DMS 273 treated with DMSO at 0.1 percent for 48 hours (cell line): Measurements from ENCODE around the gene KLF16.

Experiments used
- DNase-seq: peaks from one replicate; lab custom pipeline; 2025; lab: John Stamatoyannopoulos, UW

KLF16 gene

DNA sequence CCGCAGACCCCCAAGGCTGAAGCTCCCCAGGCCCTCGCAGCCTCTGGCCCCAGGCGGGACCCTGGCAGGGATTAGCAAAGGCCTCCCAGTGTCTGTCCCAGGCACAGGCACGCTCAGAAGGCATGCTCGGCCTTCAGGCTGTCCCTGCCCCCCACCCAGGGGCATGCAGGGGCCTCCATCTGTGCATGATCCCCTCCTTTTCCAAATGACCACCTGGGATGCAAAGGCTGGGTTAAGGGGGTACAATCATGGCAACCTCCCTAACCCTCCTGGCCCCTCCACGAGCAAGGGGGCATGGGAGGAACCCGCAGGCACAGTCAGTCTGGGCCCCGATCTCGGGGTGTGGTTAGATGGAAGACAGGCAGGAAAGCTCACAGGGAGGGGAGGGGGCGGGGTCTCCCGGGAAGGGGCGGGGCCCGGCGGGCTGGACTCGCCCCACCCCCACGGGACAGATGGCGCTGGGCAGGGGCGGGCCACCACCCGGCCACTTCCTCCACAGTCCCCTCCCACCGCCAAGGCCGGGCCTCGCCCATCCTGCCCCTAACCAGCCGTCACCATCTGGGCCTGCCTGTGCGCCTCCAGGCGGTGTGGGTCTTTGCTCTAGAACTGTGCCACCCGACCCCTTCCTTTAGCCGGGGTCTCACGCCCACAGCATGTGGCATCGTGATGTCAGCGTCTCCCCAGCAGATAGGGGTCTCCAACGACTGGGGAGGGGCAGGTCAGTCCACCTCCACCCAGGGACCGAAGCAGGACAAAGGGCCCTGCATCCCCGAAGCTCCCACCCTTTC, 8.1 kb downstream of the KLF16 start:
- peak; percentile 90 for DNase-seq

DNA sequence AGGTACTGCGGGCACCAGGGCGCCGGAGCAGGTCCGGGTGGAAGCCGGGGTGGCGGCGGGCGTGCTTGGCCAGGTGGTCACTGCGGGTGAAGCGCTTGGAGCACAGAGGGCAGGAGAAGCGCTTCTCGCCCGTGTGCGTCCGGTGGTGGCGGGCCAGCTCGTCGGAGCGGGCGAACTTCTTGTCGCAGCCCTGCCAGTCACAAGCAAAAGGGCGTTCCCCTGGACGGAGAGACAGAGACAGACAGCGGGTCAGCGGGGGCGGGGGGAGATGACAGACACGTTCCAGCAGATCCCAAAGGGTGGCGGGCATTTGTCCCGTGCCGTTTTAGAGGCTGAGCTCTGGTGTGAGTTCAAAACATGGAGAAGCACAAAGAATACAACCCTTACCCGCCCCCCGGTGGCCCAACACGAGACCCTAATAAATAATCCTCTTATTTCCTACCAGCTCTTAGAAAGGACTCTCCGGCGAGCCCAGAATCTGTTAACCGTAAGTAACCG, 8.8 kb downstream of the KLF16 start:
- peak; percentile 28 for DNase-seq

GRCh38 chr19:1854039-1854541, 9.3 kb downstream of the KLF16 start:
- no peak for DNase-seq

DNA sequence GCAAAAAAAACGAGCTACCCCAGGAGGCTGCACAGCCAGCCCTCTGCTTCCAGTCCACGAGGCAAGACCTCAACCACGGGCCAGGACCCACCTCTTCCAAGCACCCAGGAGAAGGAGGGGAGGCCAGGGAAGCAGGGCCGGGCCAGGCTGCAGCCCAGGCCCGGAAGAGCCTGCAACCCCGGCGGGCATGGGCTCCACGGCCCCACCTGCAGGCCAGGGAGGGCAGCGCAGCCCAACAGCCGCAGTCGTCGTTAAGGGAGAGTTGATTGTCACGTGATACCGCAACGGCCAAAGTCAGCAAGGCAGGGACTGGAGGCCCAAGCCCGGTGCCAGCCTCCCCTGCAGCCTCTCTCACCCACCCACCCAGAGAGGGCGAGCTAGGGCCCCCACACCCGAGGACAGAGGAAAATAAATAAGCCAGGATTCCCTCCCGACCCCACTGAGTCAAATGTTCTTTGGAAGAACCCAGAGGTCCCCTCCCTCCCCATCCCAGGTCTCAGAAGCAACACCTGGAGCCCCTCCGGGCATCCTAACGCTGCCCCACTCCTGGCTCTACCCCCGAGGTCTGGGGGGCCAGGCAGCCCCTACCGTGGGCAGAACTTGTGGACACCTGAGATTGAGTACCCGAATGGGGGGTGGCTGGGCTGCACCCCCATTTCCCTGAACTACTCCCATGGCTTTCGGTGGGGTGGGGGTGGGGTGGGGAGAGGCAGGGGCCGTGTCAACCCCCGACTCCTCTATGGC, 9.9 kb downstream of the KLF16 start:
- DNase-seq: peak; percentile 32

GRCh38 chr19:1852581-1853128, 10.7 kb downstream of the KLF16 start:
- DNase-seq: no peak

DNA sequence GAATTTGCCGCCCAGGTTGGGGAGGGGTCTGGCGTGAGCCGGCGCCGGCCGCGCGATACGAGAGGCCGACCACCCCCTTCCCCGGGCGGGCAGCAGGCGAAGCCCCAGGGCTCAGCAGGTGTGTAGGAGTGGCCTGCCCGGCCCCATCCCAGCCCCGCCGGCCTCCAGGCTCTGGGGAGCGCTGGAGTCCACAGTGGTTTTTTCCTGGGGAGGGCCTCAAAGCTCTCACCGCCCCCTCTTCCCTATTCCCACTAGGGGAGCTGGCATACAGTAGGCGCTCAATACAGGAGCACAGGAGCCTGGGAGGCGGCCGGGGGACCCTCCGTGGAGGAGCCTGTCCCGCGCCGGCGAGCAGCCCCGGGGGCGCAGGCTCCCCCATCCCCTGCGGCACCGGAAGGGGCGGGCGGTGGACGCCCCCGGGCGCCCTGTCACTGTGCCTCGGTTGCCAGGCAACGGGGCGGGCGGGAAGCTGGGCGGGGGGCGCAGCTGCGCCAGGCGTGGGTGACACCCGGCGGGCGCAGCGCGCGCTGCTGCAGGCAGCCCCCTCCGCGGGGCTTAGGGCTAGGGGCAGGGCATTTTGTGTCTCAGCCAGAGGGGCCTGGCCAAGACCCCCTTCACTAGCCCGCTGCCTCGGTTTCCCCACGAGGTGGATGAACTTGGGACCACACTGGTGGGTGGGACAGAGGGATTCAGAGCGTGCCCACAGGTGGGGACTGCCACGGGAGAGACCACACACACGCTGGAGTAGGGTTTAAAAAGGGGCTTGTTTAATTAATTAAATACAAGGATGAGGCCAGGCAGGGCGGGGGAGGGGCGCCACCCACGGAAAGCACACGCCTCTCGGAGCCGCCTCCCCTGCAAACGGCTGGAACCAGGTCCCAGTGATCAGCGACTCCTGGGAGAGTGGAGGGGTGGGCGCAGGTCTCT, 11.5 kb downstream of the KLF16 start:
- DNase-seq: no peak

- DNase-seq: no peak
These were observed 12.3 kb downstream of the KLF16 start for GRCh38 chr19:1850809-1851653.

GRCh38 chr19:1849886-1850398, 13.4 kb downstream of the KLF16 start:
- no peak for DNase-seq

DNA sequence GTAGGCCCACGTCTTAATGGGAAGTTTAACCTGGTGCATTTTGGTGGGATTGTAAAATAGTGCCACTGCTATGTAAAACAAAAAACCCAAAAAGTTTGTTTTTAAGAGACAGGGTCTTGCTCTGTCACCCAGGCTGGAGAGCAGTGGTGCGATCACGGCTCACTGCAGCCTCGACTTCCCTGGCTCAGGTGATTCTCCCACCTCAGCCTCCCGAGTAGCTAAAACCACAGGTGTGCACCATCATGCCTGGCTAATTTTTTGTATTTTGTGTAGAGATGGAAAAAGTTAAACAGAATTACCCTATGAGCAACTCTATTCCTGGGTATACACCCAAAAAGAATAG, 14.3 kb downstream of the KLF16 start:
- no peak for DNase-seq

DNA sequence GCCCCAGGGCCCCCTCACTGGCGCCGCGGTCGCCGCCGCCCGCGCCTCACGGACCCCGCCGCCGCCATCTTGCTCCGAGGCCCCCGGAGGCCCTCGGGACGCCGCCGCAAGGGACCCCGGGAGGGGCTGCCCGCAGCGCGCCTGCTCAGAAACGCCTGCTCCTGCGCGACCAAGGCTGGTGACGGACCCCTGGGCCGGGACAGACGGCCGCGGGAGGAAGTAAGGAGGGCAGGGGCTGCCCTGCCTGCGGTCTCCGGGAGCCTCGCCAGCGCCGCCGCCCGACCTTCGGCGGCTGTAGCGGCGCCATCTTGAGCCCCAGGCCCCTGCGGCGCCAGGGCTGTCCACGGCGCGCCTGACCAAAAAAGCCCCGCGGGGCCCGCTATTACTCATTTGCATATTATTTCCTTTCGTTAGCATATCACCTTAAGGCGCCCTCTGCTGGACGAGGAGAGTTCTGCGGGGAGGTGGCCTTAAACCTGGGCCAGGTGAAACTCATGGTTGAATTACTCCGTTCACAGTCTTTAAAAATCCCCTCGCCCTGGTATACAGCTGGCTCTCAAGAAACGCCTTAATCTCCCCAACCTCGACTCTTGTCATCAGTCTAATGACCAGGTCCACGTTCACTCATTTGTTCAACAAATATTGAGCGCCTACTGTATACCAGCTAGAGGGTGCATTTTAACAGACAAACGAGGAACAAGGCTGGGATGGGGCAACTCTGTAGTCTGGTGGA, 14.8 kb downstream of the KLF16 start, which contains the start of gene REXO1:
REXO1 (minus strand) TSS at position 85 of the 733 bp plus-strand sequence. CDS start 125 bp downstream, outside the sequence.
- peak; percentile 85 for DNase-seq

- no peak for DNase-seq
These were observed 15.5 kb downstream of the KLF16 start for GRCh38 chr19:1847684-1848398.

DNA sequence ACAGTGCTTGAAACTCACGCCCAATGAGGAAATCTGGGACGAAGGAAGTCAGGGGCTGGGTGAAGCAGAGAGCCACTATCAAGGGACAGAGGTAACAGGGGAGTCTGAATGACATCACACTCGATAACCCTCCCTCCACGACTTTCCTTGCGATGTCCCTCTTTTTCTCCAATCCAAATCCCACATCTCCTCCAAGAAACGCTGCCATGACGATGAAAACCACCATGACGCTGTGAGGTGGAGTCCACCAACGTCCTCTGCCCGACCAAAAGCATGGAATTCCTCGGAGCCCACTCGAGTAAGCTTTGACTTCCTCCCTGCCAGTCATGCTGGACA, 16.1 kb downstream of the KLF16 start:
- DNase-seq: no peak

GRCh38 chr19:1846517-1847204, 16.7 kb downstream of the KLF16 start:
- DNase-seq: no peak

GRCh38 chr19:1845642-1846041, 17.7 kb downstream of the KLF16 start:
- no peak for DNase-seq

GRCh38 chr19:1845125-1845515, 18.3 kb downstream of the KLF16 start:
- DNase-seq: no peak

DNA sequence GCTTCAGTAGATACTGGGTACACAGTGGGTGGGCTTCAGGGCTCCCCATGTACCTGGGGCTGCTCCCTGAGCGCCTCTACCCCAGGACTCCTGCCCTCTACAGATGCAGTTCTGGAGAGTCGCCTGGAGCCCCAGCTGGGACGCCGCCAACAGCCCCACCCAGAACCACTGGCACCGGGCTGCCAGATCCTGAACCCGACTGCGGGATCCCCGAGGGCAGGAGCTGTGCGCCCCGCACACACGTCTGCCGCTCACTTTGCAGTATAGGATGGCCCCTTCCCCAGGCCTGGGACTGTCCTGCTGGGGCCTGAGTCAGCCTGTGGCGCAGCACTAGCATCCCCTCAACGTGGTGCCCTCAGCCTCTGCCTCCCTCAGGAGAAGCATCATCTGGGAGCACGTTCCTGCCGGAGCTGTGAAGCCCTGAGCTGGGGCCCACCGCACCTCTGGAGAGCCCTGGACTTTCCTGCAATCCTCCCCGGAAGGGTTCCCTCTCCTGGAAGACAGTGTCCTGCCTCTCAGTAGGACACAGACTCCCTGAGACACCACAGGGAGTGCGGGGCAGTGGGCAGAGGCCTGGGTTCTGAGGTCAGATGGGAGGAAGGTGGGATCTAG, 18.8 kb downstream of the KLF16 start:
- DNase-seq: no peak

GRCh38 chr19:1843646-1844394, 19.6 kb downstream of the KLF16 start:
- DNase-seq: no peak
